Peyer's patch (tissue), 4 donors: ENCODE measurements around the gene CLIC1.

ENCODE experiments used
- POLR2A ChIP-seq, 2 donors: fragments of 450-650 bp; IDR thresholded peaks; one replicate each; pipeline ENCODE4 v1.5.1; 2017; ENCODE audit warnings: antibody characterized with exemption in 2 of 2, mild to moderate bottlenecking in 2 of 2, moderate library complexity in 2 of 2
- TF ChIP-seq, protein P1 (sequence below), 6 experiments: fragments of 450-650 bp in 4 of 6; fragments of 200-600 bp in 2 of 6; sonication (generic) in 1 of 6; IDR thresholded peaks; one replicate each; pipeline ENCODE4 v1.5.1; 2017 to 2019; ENCODE audit warnings: antibody characterized with exemption in 6 of 6, mild to moderate bottlenecking in 3 of 6, moderate library complexity in 1 of 6

DNA sequence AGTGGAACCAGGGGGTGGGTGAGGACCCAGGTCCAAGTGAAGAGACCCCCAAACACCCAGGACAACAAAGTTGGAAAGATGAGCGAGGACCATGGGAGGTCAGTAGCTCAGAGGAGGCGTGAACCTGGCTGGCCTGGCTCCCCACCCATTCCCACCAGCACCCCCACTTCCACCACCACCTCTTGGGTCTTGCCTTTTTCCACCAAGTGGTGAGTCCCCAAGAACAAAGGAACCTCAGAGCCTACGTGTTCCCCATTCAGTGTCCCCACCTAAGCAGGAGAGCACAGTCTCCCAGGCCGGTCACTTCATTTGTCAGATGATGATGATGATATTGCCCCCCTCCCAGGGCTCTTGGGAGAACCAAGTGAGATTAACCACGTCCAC is 41.3 kb upstream of the CLIC1 start:
- no peak for TF ChIP-seq POLR2A (IDR thresholded peaks at IDR 0.05)
- TF ChIP-seq, protein P1, sequence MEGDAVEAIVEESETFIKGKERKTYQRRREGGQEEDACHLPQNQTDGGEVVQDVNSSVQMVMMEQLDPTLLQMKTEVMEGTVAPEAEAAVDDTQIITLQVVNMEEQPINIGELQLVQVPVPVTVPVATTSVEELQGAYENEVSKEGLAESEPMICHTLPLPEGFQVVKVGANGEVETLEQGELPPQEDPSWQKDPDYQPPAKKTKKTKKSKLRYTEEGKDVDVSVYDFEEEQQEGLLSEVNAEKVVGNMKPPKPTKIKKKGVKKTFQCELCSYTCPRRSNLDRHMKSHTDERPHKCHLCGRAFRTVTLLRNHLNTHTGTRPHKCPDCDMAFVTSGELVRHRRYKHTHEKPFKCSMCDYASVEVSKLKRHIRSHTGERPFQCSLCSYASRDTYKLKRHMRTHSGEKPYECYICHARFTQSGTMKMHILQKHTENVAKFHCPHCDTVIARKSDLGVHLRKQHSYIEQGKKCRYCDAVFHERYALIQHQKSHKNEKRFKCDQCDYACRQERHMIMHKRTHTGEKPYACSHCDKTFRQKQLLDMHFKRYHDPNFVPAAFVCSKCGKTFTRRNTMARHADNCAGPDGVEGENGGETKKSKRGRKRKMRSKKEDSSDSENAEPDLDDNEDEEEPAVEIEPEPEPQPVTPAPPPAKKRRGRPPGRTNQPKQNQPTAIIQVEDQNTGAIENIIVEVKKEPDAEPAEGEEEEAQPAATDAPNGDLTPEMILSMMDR (IDR thresholded peaks at IDR 0.05): no peak
